HG02870 (cell line): ENCODE results near the gene ZBTB46.
"Not testable (repeated sequence)": the region's sequence is repeated elsewhere in the genome, so short reads cannot be mapped to it uniquely, and the experiment has no call there.

Source experiments
- ATAC-seq: cut with Tn5 transposase; IDR thresholded peaks from one replicate; pipeline ENCODE4 v1.9.1; 2021; ENCODE audit warnings: mild to moderate bottlenecking, moderate library complexity; ENCODE audit not compliant: unreplicated experiment

Gene ZBTB46

GRCh38 chr20:63737695-63737944 is 93.4 kb downstream of the ZBTB46 start:
- no peak for ATAC-seq

GRCh38 chr20:63736893-63737694 is 94.0 kb downstream of the ZBTB46 start:
- no peak for ATAC-seq

- no peak for ATAC-seq
These were observed 95.0 kb downstream of the ZBTB46 start, which contains the start of gene LIME1 for GRCh38 chr20:63735859-63736718. Gene LIME1, plus strand, starts transcription at chr20:63736664. Its CDS starts 886 bp downstream, at chr20:63737550.

- no peak for ATAC-seq
These were observed 95.9 kb downstream of the ZBTB46 start for GRCh38 chr20:63734946-63735858.

- ATAC-seq, result no peak
These were observed 96.7 kb downstream of the ZBTB46 start for GRCh38 chr20:63734111-63734945.

- no peak for ATAC-seq
These were observed 97.4 kb downstream of the ZBTB46 start for GRCh38 chr20:63733579-63734081.

GRCh38 chr20:63733117-63733516 is 97.9 kb downstream of the ZBTB46 start:
- no peak for ATAC-seq

- no peak for ATAC-seq
These were observed 98.7 kb downstream of the ZBTB46 start for GRCh38 chr20:63732118-63733095.

GRCh38 chr20:63731410-63731809 is 99.7 kb downstream of the ZBTB46 start:
- ATAC-seq, result no peak

- ATAC-seq, result not testable (repeated sequence)
These were observed 100.8 kb downstream of the ZBTB46 start for GRCh38 chr20:63730189-63730733.

- not testable (repeated sequence) for ATAC-seq
These were observed 108.0 kb downstream of the ZBTB46 start for GRCh38 chr20:63722967-63723622.

- no peak for ATAC-seq
These were observed 112.1 kb downstream of the ZBTB46 start for GRCh38 chr20:63718996-63719395.

GRCh38 chr20:63714858-63715257 is 116.2 kb downstream of the ZBTB46 start:
- ATAC-seq, result no peak

- no peak for ATAC-seq
These were observed 118.9 kb downstream of the ZBTB46 start for GRCh38 chr20:63712191-63712590.

- no peak for ATAC-seq
These were observed 119.9 kb downstream of the ZBTB46 start for GRCh38 chr20:63711085-63711645.

- ATAC-seq, result no peak
These were observed 121.9 kb downstream of the ZBTB46 start for GRCh38 chr20:63709149-63709527.

- peak; percentile 20 for ATAC-seq
These were observed 122.5 kb downstream of the ZBTB46 start for GRCh38 chr20:63708301-63709148.
